Skeletal muscle tissue (tissue), 4 donors: ENCODE data around the gene A4GNT. TPM values are rescaled to one million over a fixed set of nuclear protein-coding genes. Genes with fewer than 3 reads are reported as not detected.
A peak's percentile ranks its signal among the peaks of the same experiment; 100 is the strongest.

Experiments
- H3K27ac ChIP-seq: one replicate; pipeline ENCODE4 v1.7.0; 2013; ENCODE audit warnings: mild to moderate bottlenecking, low read depth, low read length, inconsistent platforms
- H3K27me3 ChIP-seq, 3 donors: one replicate each; pipeline ENCODE4 v1.7.0; 2013; ENCODE audit warnings: low read length in 3 of 3; ENCODE audit not compliant: control insufficient read depth in 3 of 3, insufficient read depth in 3 of 3
- H3K36me3 ChIP-seq, 3 donors: one replicate each; pipeline ENCODE4 v1.7.0; 2013; ENCODE audit warnings: low read length in 3 of 3; ENCODE audit not compliant: control insufficient read depth in 3 of 3, insufficient read depth in 3 of 3
- H3K4me1 ChIP-seq, 3 donors: one replicate each; pipeline ENCODE4 v1.7.0; 2013; ENCODE audit warnings: low read length in 3 of 3, mild to moderate bottlenecking in 3 of 3; ENCODE audit not compliant: control insufficient read depth in 3 of 3, insufficient read depth in 3 of 3
- H3K4me3 ChIP-seq, 3 donors: one replicate each; pipeline ENCODE4 v1.7.0; 2013; ENCODE audit warnings: low read length in 3 of 3
- H3K9ac ChIP-seq, 3 donors: one replicate each; pipeline ENCODE4 v1.7.0; 2013; ENCODE audit warnings: low read length in 3 of 3, mild to moderate bottlenecking in 3 of 3, moderate library complexity in 2 of 3, low read depth in 1 of 3
- H3K9me3 ChIP-seq, 3 donors: one replicate each; pipeline ENCODE4 v1.7.0; 2013; ENCODE audit warnings: low read length in 3 of 3; ENCODE audit not compliant: control insufficient read depth in 3 of 3
- total RNA-seq: library from RNA; depleted of rRNA; stranded (reverse); fragments of >200 nt; gene quantifications from one replicate; pipeline ENCODE4 v1.2.3, GENCODE V29; 2014
- donor health status: Osteomylitis.

The A4GNT gene
- total RNA-seq, 1 donor from 2014 or later = not detected

DNA sequence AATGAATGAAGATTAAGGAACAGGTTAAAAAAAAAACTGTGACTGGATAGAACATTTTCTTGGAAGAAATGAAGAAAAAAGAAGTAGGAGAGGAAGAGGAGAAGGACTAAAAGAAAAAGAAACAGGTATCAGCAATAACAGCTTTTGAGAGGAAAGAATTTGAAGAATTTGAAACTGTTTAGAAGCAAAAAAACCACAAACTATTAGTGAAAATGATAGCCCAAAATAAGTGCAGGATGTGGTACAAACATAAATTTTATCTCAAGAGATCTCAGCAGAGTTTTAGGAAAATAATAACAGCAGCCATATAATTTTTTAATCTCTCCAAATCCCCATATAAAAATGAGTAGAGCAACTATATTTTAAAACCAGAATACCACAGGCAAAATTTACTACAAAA, 8.8 kb upstream of the A4GNT start:
- Histone ChIP-seq H3K4me3 (no peak overlapping the region), H3K4me1 (no peaks in the 10 kb centered on the region), H3K36me3 (no peaks in the 10 kb centered on the region), H3K27ac (no peak overlapping the region), H3K9me3 (no peaks in the 10 kb centered on the region), H3K27me3 (no peaks in the 10 kb centered on the region), H3K9ac (no peak overlapping the region)

DNA sequence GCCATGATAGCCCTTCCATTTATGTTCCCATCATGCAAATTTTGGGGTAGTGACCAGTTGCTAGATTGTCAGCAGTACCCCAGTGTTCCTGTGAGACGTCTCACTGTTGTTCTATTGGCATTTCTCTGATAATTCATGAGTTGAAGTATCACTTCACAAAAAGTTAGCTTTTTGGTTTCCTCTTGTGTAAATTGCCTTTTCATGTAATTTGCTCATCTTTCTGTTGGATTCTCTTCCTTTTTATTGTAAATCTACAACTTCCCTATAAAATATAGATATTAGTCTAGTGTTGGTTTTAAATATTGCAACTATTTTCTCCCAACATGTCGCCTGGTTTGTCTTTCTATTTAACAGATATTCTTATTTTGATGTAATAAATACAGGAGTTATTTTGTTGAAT, 7.5 kb upstream of the A4GNT start:
- no peaks in the 10 kb centered on the region for H3K4me1 ChIP-seq
- H3K9me3 ChIP-seq = no peaks in the 10 kb centered on the region
- H3K27ac ChIP-seq = no peak overlapping the region
- H3K4me3 ChIP-seq = no peak overlapping the region
- H3K27me3 ChIP-seq = no peaks in the 10 kb centered on the region
- no peak overlapping the region for H3K9ac ChIP-seq
- no peaks in the 10 kb centered on the region for H3K36me3 ChIP-seq

DNA sequence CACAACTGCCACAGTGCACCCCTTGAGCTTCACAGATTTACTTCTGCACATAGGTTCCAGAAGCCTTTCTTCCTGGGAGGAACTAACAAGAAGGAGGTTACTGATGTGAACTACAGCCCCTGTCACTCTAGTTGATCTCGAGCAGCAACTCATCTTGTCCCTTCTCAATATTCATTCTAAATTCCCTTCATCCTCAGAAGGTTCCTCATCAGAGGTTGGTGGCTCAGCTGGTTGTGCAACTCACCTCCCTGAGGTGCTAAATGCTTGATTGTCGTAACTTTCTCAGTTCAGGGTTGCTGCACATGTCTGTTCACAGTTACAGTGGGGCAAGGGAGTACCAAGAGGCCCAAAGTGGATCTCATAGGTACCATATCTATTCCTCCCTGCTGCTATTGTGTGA, 5.7 kb upstream of the A4GNT start:
- H3K4me1 ChIP-seq = no peaks in the 10 kb centered on the region
- no peaks in the 10 kb centered on the region for H3K36me3 ChIP-seq
- H3K27ac ChIP-seq = no peak overlapping the region
- H3K9ac ChIP-seq = no peak overlapping the region
- H3K4me3 ChIP-seq = no peak overlapping the region
- H3K27me3 ChIP-seq = no peaks in the 10 kb centered on the region
- H3K9me3 ChIP-seq = no peaks in the 10 kb centered on the region

DNA sequence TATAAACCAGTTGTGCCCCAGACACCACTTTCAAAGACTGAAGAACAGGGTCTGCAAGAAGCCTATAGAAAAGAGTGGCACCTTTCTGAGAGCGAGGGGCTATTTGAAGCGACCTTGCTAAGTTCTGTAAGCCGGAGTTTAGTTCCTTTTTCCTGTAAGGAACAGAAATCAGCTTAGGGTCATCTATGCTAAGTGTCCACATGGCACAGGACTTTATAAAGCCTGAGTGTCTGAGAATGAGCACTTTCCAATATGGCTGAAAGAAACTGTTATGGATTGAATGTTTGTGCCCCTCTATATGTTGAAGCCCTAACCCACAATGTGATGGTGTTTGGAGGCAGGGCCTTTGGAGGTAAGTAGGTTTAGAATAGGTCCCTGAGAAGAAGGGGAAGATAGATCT, 4.0 kb upstream of the A4GNT start:
- H3K4me1 ChIP-seq = no peaks in the 10 kb centered on the region
- no peaks in the 10 kb centered on the region for H3K36me3 ChIP-seq
- H3K27ac ChIP-seq = peak overlapping the region; percentile 15
- H3K27me3 ChIP-seq = no peaks in the 10 kb centered on the region
- H3K4me3 ChIP-seq = no peak overlapping the region
- H3K9me3 ChIP-seq = no peaks in the 10 kb centered on the region
- H3K9ac ChIP-seq = no peak overlapping the region

DNA sequence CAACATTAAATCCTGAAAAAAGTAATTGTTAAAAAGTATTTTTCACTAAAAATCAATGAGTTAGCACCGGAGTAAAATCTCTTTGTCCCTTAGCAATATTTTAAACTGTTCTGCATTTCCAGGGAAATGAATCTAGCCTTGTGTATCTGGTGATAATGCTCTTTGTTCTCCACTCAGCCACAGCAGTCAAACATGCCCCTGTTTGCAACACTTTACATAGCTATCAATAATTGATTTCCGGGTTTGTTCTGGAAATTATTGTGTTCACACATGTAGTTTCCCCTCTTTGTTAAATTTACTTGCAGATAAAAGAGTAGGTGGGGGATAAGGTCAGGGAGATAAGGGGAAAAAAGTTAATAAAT, 3.6 kb upstream of the A4GNT start:
- Histone ChIP-seq H3K36me3 (no peaks in the 10 kb centered on the region), H3K27ac (peak overlapping the region; percentile 15), H3K9me3 (no peaks in the 10 kb centered on the region), H3K4me1 (no peaks in the 10 kb centered on the region), H3K4me3 (no peak overlapping the region), H3K9ac (no peak overlapping the region), H3K27me3 (no peaks in the 10 kb centered on the region)

DNA sequence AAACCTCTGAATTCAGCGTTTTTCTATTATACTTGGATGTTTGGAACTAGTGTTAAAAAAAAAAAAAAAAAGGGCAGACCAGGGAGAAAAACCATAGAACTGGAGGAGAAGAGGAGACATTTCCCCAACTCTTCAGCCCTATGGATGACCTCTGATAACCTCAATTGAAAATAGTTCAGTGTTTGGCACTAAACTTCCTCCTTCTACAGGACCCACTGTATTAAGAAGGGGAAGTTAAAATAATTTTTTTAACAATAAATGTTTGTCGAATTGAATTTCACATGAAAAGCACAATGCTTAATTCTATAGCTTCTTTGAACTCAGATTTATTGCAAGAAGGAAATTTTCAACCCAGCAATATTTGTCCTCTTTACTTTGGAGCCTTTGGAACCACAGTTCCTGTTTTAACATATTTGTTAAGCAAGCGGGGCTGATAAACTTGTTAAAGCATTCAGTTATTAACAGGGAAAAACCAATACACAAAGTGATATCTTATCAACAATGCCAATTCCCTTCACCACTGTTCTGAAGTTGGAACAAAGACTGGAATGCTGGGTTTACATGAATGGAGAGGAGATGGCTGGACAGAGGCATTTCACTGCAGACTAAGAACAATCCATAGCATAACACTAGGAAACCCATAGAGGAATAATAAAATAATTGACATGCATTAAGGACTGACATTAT, 3.1 kb upstream of the A4GNT start:
- Histone ChIP-seq H3K27ac (no peak overlapping the region), H3K9ac (no peak overlapping the region), H3K9me3 (no peaks in the 10 kb centered on the region), H3K4me3 (no peak overlapping the region), H3K4me1 (no peaks in the 10 kb centered on the region), H3K27me3 (no peaks in the 10 kb centered on the region), H3K36me3 (no peaks in the 10 kb centered on the region)

DNA sequence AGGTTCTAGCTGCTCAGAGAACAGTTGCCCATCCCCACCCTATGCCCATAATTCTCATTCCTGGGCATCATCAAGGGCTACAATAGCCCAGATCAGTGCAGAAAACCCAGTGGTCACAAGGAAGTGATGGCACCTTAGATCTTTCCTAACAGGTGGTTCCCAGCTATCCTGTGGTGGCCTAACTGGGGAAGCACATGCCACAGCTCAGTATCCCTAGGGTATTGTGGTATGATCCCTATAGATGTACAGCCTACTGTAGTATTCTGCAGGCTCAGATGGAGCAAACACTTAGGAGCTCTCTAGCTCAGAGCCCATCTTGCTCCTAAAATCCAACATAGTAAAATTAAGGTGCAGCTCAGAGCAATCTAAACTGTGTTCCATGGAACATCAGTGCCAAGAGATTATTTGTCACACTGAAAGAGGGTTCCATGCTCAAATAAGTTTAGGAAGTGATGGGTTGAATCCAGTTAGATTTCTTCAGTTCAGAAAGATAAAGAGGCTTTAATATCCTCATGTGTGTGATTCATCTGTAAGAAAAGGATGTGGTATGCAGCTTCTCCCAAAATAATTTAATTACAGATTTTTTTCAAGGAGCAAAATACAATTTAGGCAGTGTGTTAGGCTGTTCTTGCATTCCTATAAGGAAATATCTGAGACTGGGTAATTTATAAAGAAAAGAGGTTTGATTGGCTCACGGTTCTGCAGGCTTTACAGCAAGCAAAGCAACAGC, 4.4 kb downstream of the A4GNT start:
- H3K4me3 ChIP-seq = no peak overlapping the region
- H3K9ac ChIP-seq = no peak overlapping the region
- no peaks in the 10 kb centered on the region for H3K4me1 ChIP-seq
- H3K36me3 ChIP-seq = no peaks in the 10 kb centered on the region
- no peaks in the 10 kb centered on the region for H3K9me3 ChIP-seq
- no peak overlapping the region for H3K27ac ChIP-seq
- no peaks in the 10 kb centered on the region for H3K27me3 ChIP-seq

DNA sequence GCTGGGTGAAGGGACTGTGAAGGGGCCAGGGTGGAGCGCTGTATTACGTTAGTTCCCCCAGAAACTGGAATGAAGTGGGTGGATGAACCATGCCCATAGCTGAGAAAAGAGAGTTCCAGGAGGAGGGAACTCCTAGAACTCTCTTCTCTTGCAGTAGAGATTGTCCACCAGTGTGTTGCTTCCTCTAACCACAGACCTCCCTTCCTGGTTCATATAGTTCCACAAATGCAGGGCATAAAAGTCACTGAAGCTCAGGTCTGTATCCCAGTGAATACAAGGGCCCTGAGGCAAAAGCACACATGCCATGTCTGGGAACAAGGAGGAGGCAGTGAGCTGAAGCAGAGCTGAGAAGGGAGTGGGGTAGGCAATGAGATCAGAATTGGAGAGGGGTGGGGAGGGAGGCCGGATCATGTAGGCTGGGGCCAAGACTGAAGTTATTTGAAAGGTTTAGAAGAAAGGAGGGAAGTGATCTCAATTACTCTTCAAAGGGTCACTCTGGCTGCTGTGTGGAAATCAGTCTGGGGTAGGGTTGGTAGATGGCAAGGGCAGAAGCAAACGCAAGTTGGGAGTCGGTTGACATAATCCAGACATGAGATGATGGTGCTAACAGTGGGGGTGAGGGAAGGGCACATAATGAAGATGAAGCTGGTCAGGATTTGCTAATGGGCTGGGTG, 6.5 kb downstream of the A4GNT start:
- Histone ChIP-seq H3K36me3 (no peaks in the 10 kb centered on the region), H3K4me1 (no peaks in the 10 kb centered on the region), H3K27me3 (no peaks in the 10 kb centered on the region), H3K4me3 (no peak overlapping the region), H3K9ac (no peak overlapping the region), H3K9me3 (no peaks in the 10 kb centered on the region), H3K27ac (peak overlapping the region; percentile 47)

DNA sequence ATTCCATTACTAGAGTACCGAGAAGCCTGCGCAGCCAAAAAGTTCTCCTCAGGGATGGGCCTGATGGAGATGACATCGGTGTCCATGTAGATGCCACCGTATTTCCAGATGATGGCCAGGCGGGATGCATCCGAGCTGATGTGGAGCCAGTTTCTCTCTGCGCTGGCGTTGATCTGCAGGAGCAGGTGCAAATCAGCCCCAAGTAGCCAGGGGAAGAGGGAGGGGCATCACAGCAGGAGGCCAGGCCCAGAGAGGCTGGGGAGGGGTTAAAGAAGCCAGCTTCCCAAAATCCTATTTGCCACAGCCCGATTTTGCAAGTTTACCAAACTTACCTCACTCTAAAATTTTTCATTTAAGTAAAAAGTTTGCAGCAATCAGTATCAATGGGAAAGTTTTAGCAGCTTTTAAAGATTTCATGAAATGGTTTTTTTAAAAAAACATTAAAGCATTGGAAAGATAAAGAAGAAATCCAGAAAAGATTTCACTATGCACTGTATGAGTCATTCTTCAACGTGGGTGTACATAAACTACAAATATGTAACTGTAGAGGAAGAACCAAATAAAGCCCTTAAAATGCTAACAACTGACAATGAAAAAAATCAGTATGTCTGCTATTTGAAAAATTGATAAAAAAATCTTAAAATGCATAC, 7.4 kb downstream of the A4GNT start:
- no peaks in the 10 kb centered on the region for H3K4me1 ChIP-seq
- no peak overlapping the region for H3K9ac ChIP-seq
- no peaks in the 10 kb centered on the region for H3K36me3 ChIP-seq
- no peak overlapping the region for H3K4me3 ChIP-seq
- H3K9me3 ChIP-seq = no peaks in the 10 kb centered on the region
- no peak overlapping the region for H3K27ac ChIP-seq
- H3K27me3 ChIP-seq = no peaks in the 10 kb centered on the region

DNA sequence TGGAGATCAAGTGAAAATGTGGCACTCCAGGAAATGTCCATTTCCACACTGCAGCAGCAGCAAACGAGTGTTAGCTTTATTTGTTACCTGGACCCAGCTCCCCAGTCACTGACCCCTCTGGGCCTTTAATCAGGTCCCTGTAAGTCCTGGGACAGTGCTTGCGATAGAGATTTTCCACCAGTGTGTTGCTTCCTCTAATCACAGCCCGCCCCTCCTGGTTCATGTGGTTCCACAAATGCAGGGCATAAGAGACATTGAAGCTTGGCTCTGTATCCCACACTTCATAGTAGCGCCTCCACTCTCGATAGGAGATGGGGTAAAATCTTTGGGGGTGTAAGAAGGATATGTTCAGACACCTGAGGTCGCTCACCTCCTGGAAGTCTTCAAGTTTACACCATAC, 8.0 kb downstream of the A4GNT start:
- H3K36me3 ChIP-seq = no peaks in the 10 kb centered on the region
- no peaks in the 10 kb centered on the region for H3K9me3 ChIP-seq
- H3K4me3 ChIP-seq = no peak overlapping the region

More for the DNA sequence above, 8.0 kb downstream of the A4GNT start:
- Histone ChIP-seq H3K27me3 (no peaks in the 10 kb centered on the region), H3K4me1 (no peaks in the 10 kb centered on the region), H3K9ac (no peak overlapping the region), H3K27ac (no peak overlapping the region)
